HG03565 (cell line): ENCODE data around the gene COX14.
"Not testable (repeated sequence)": the region's sequence is repeated elsewhere in the genome, so short reads cannot be mapped to it uniquely, and the experiment has no call there.

Experiments used
- ATAC-seq: cut with Tn5 transposase; IDR thresholded peaks from one replicate; pipeline ENCODE4 v1.9.1; 2021; ENCODE audit warnings: mild to moderate bottlenecking, moderate library complexity; ENCODE audit not compliant: unreplicated experiment

The COX14 gene

GRCh38 chr12:50111693-50112455 lies at the start of gene COX14:
Gene COX14, plus strand, starts transcription at chr12:50112236. Its CDS starts 7,808 bp downstream, at chr12:50120044.
- peak; percentile 78 for ATAC-seq

GRCh38 chr12:50062728-50063460 lies 49.1 kb upstream of the COX14 start:
- no peak for ATAC-seq

- no peak for ATAC-seq
Measured at GRCh38 chr12:50065726-50066310, 46.2 kb upstream of the COX14 start.

GRCh38 chr12:50066402-50066801 lies 45.6 kb upstream of the COX14 start:
- no peak for ATAC-seq

- no peak for ATAC-seq
Measured at GRCh38 chr12:50069069-50069468, 43.0 kb upstream of the COX14 start.

- no peak for ATAC-seq
Measured at GRCh38 chr12:50069539-50069938, 42.5 kb upstream of the COX14 start.

GRCh38 chr12:50070314-50071060 lies 41.5 kb upstream of the COX14 start:
- no peak for ATAC-seq

GRCh38 chr12:50072198-50072907 lies 39.7 kb upstream of the COX14 start:
- ATAC-seq, result no peak

- ATAC-seq, result no peak
Measured at GRCh38 chr12:50073206-50073605, 38.8 kb upstream of the COX14 start.

GRCh38 chr12:50073712-50074111 lies 38.3 kb upstream of the COX14 start:
- no peak for ATAC-seq

GRCh38 chr12:50074936-50075807 lies 36.9 kb upstream of the COX14 start:
- no peak for ATAC-seq

- no peak for ATAC-seq
Measured at GRCh38 chr12:50075808-50076170, 36.2 kb upstream of the COX14 start.

GRCh38 chr12:50077099-50077498 lies 34.9 kb upstream of the COX14 start:
- ATAC-seq, result no peak

- no peak for ATAC-seq
Measured at GRCh38 chr12:50078281-50078680, 33.8 kb upstream of the COX14 start.

GRCh38 chr12:50079771-50080170 lies 32.3 kb upstream of the COX14 start:
- no peak for ATAC-seq

- no peak for ATAC-seq
Measured at GRCh38 chr12:50081096-50081808, 30.8 kb upstream of the COX14 start.

GRCh38 chr12:50082644-50083043 lies 29.4 kb upstream of the COX14 start:
- no peak for ATAC-seq

GRCh38 chr12:50083301-50083700 lies 28.7 kb upstream of the COX14 start:
- ATAC-seq, result no peak

GRCh38 chr12:50084409-50084774 lies 27.6 kb upstream of the COX14 start:
- ATAC-seq, result not testable (repeated sequence)
